Loucy (cell line): ENCODE measurements around the gene MGAT4C.

Source experiments
- H2AFZ ChIP-seq: fragments of 200-600 bp; sonication (generic); 2 replicates; pipeline ENCODE4 v1.6.0; 2016; ENCODE audit warnings: antibody characterized with exemption, mild to moderate bottlenecking, low read length, moderate library complexity
- H3F3A ChIP-seq: fragments of 200-600 bp; 2 replicates; pipeline ENCODE4 v1.6.0; 2016; ENCODE audit warnings: antibody characterized with exemption, low read depth, mild to moderate bottlenecking
- H3K27me3 ChIP-seq: fragments of 200-600 bp; sonication (generic); 2 replicates; pipeline ENCODE4 v1.6.1; 2014; ENCODE audit warnings: low read length, mild to moderate bottlenecking; ENCODE audit not compliant: insufficient read depth, poor library complexity, severe bottlenecking
- H3K36me3 ChIP-seq: fragments of 200-600 bp; sonication (generic); 2 replicates; pipeline ENCODE4 v1.6.1; 2016; ENCODE audit warnings: low read length; ENCODE audit not compliant: insufficient read depth
- H3K4me1 ChIP-seq: fragments of 200-600 bp; sonication (generic); 2 replicates; pipeline ENCODE4 v1.5.1; 2014; ENCODE audit warnings: low read length, mild to moderate bottlenecking; ENCODE audit not compliant: insufficient read depth, poor library complexity, severe bottlenecking
- H3K4me2 ChIP-seq: fragments of 200-600 bp; sonication (generic); 2 replicates; pipeline ENCODE4 v1.6.0; 2014; ENCODE audit warnings: antibody characterized with exemption, low read length, low read depth, mild to moderate bottlenecking; ENCODE audit not compliant: poor library complexity, severe bottlenecking
- H3K4me3 ChIP-seq: fragments of 200-600 bp; sonication (generic); 2 replicates; pipeline ENCODE4 v1.5.1; 2014; ENCODE audit warnings: low read length, mild to moderate bottlenecking, mixed read lengths; ENCODE audit not compliant: poor library complexity, severe bottlenecking
- H3K79me2 ChIP-seq: fragments of 200-600 bp; sonication (generic); 2 replicates; pipeline ENCODE4 v1.6.1; 2014; ENCODE audit warnings: low read length; ENCODE audit not compliant: insufficient read depth
- H3K9ac ChIP-seq: fragments of 200-600 bp; sonication (generic); 2 replicates; pipeline ENCODE4 v1.6.0; 2014; ENCODE audit warnings: mild to moderate bottlenecking, low read depth, low read length, moderate library complexity; ENCODE audit not compliant: poor library complexity, severe bottlenecking
- H3K9me2 ChIP-seq: fragments of 200-600 bp; sonication (generic); replicated peaks from 2 replicates; pipeline ENCODE4 v1.6.1; 2016; ENCODE audit warnings: low read depth, low read length, mixed read lengths
- H3K9me3 ChIP-seq: fragments of 200-600 bp; sonication (generic); 2 replicates; pipeline ENCODE4 v1.6.1; 2014; ENCODE audit warnings: mild to moderate bottlenecking, antibody characterized with exemption, low read length, low read depth; ENCODE audit not compliant: insufficient read depth
- H4K20me1 ChIP-seq: fragments of 200-600 bp; sonication (generic); 2 replicates; pipeline ENCODE4 v1.6.0; 2014; ENCODE audit warnings: antibody characterized with exemption, low read length, mild to moderate bottlenecking; ENCODE audit not compliant: insufficient read depth, poor library complexity, severe bottlenecking
- CTCF ChIP-seq: fragments of 200-600 bp; sonication (generic); conservative IDR thresholded peaks from 2 replicates; pipeline ENCODE4 v1.5.1; 2014; ENCODE audit warnings: mild to moderate bottlenecking, antibody characterized with exemption, low read length
- EZH2phosphoT487 ChIP-seq: fragments of 200-600 bp; IDR thresholded peaks from 2 replicates; pipeline ENCODE4 v1.6.1; 2018; ENCODE audit warnings: antibody characterized with exemption, mild to moderate bottlenecking, moderate library complexity, borderline replicate concordance

Gene MGAT4C

DNA sequence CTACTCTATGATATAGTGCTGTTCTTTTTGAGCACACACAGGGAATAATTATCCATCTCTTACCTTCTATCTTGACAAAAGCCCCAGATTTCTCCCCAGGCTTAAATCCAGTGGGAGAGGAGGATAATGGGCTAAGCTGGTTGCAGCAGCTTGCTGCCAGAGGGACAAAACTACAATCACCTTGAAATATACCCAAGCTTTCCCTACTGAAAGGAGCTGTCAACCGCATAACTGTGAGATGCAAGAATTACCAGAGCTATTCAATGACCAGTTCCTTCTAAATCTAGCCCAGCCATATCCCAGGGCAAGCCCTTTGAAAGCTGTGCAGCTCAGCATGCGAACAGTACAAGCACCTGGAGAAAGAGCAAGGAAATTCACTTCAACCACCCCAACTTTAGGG lies 943 bp upstream of the MGAT4C start:
- Histone ChIP-seq H3K9me3 (no peaks in the 10 kb centered on the region), H4K20me1 (no peaks in the 10 kb centered on the region), H3K36me3 (no peaks in the 10 kb centered on the region), H3K4me2 (no peak overlapping the region), H3K27me3 (no peaks in the 10 kb centered on the region), H3K79me2 (no peaks in the 10 kb centered on the region), H3F3A (no peaks in the 10 kb centered on the region), H2AFZ (no peak overlapping the region), H3K9ac (no peak overlapping the region), H3K4me3 (no peak overlapping the region), H3K4me1 (no peaks in the 10 kb centered on the region), H3K9me2 (no peaks in the 10 kb centered on the region)
- no peak for TF ChIP-seq CTCF
- TF ChIP-seq EZH2phosphoT487, result no peak

- no peaks in the 10 kb centered on the region for H4K20me1 ChIP-seq
- no peaks in the 10 kb centered on the region for H3K36me3 ChIP-seq
- H3K9ac ChIP-seq, result no peak overlapping the region
- no peaks in the 10 kb centered on the region for H3K9me2 ChIP-seq
- no peaks in the 10 kb centered on the region for H3K79me2 ChIP-seq
- no peak overlapping the region for H2AFZ ChIP-seq
- no peaks in the 10 kb centered on the region for H3K9me3 ChIP-seq
- H3F3A ChIP-seq, result no peaks in the 10 kb centered on the region
- no peaks in the 10 kb centered on the region for H3K4me1 ChIP-seq
- no peak overlapping the region for H3K4me2 ChIP-seq
- no peak for TF ChIP-seq CTCF
- no peak for TF ChIP-seq EZH2phosphoT487
- no peaks in the 10 kb centered on the region for H3K27me3 ChIP-seq
- H3K4me3 ChIP-seq, result no peak overlapping the region
Measured at GRCh38 chr12:86254399-86255107, 1.6 kb downstream of the MGAT4C start.

- Histone ChIP-seq H3K36me3 (no peaks in the 10 kb centered on the region), H4K20me1 (no peaks in the 10 kb centered on the region), H3K9ac (no peak overlapping the region), H3K9me2 (no peaks in the 10 kb centered on the region), H3K27me3 (no peaks in the 10 kb centered on the region), H3K4me1 (no peaks in the 10 kb centered on the region), H3K79me2 (no peaks in the 10 kb centered on the region), H3K9me3 (no peaks in the 10 kb centered on the region), H3F3A (no peaks in the 10 kb centered on the region), H3K4me3 (no peak overlapping the region), H3K4me2 (no peak overlapping the region), H2AFZ (no peak overlapping the region)
- TF ChIP-seq CTCF, result no peak
- no peak for TF ChIP-seq EZH2phosphoT487
Measured at GRCh38 chr12:86249851-86250250, 6.3 kb downstream of the MGAT4C start.
